ENCODE measurements around the gene FOXA2. TPM values are rescaled to one million over a fixed set of nuclear protein-coding genes. Genes with fewer than 3 reads are reported as not detected.

Gene FOXA2
- total and polyA plus RNA-seq, 3 experiments from 2014 or later, result not detected

DNA sequence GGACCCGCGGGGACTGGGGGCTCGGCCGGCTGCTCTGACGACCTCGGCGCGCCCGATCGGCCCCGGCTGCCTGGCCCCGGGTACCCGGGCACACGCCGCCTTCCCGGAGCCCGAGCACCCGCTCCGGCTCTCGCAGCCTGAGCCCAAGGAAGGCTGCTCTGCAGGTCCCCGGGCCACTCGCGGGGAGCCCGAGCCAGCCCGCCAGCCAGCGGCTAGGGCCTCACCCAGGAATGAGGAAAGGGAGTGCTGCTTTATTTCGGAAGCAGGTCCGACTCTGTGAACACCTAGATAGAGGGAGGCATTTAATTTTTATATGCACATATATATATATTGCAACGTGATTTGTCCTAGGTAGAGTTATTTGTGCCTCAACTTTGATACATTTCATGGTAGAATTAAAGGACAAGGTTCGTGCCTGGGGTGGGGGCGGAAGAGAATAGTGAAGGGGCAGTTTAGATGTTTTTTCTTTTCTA is 15.5 kb downstream of the FOXA2 start:
- peaks cover 0 to 17% (median 15%) of the 10 kb centered on the region in 5 donors for H3K9me3 Mint-ChIP-seq
- no peaks in the 10 kb centered on the region for H3K4me1 ChIP-seq (ENCODE audit: insufficient read depth, low read length)
- H3K4me3 Mint-ChIP-seq, result no peak overlapping the region
- no peaks in the 10 kb centered on the region for H3K27me3 ChIP-seq (ENCODE audit: insufficient read depth, low read length, poor library complexity, severe bottlenecking)
- H3K27me3 Mint-ChIP-seq, result peaks cover 41 to 69% of the 10 kb centered on the region in 2 donors
- DNase-seq, result no peak
- no peaks in the 10 kb centered on the region for H3K36me3 ChIP-seq (ENCODE audit: insufficient read depth, low read length)
- no peaks in the 10 kb centered on the region for H3K9me3 ChIP-seq (ENCODE audit: low read length)
- H3K27ac ChIP-seq (ENCODE audit: low read depth, low read length), result no peak overlapping the region
- peaks cover 0 to 3% (median 0%) of the 10 kb centered on the region in 3 donors for H3K36me3 Mint-ChIP-seq
- ChIA-PET CTCF (no interaction called here), POLR2A (no interaction called here)
- no peak overlapping the region for H3K27ac Mint-ChIP-seq
- H3K4me1 Mint-ChIP-seq, result no peaks in the 10 kb centered on the region
- no peak overlapping the region for H3K4me3 ChIP-seq (ENCODE audit: low read length)

DNA sequence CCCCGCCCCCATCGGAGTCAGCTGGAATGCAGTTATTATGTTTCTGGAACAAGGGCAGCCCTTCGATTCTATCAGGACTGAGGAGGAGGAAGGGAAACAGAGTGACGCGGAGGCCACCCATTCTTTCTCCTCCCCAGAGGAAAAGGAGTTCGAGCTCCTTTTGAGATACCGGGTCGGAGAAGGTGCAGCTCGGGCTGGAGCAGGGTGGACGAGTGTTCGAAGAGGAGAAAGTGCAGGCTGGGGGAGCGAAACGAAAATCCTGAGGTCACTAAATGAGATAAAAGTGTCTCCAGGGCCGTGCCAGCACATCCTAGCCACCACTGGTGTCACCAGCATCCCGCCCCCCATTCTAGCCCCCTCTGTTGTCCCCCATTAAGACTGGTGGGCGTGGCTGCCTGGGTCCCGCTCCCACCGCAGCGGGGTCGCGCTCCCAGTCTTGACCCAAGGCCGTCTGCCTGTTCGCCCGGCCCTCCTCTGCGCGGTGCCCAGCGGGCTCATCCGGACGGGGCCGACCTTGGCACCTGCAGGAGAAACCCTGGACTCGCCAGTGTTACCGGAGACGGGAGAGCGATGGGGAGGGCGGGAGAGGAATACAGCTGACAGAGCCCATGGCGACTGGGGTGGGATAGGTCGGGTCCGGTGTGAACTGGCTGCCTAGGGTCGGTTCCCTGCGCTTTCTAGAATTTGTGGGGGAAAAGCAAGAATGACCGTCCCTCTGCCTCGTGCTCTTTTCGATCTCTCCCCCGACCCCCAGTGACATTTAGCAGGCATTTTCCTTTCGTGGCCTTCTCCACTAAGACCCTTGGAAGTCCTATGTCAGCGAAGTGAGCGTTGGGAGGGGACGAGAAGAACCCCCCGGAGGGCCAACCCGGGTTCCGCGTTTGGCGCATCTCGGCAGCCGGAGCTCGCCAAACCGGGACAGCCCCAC is 16.2 kb downstream of the FOXA2 start:
- Histone ChIP-seq H3K4me1 (ENCODE audit: insufficient read depth, low read length) (no peaks in the 10 kb centered on the region), H3K4me3 (ENCODE audit: low read length) (no peak overlapping the region), H3K27ac (ENCODE audit: low read depth, low read length) (no peak overlapping the region), H3K36me3 (ENCODE audit: insufficient read depth, low read length) (no peaks in the 10 kb centered on the region), H3K9me3 (ENCODE audit: low read length) (no peaks in the 10 kb centered on the region), H3K27me3 (ENCODE audit: insufficient read depth, low read length, poor library complexity, severe bottlenecking) (no peaks in the 10 kb centered on the region)
- CTCF ChIA-PET, result no interaction called here
- Mint-ChIP-seq H3K27me3 (peaks cover 46 to 68% of the 10 kb centered on the region in 2 donors), H3K9me3 (peaks cover 0 to 18% (median 15%) of the 10 kb centered on the region in 5 donors), H3K4me3 (no peak overlapping the region), H3K4me1 (no peaks in the 10 kb centered on the region), H3K36me3 (peaks cover 0 to 3% (median 0%) of the 10 kb centered on the region in 3 donors), H3K27ac (no peak overlapping the region)
- DNase-seq, result no peak
- POLR2A ChIA-PET, result no interaction called here

- ChIA-PET CTCF (no interaction called here), POLR2A (no interaction called here)
- Histone ChIP-seq H3K27ac (ENCODE audit: low read depth, low read length) (no peak overlapping the region), H3K4me1 (ENCODE audit: insufficient read depth, low read length) (no peaks in the 10 kb centered on the region), H3K36me3 (ENCODE audit: insufficient read depth, low read length) (no peaks in the 10 kb centered on the region), H3K27me3 (ENCODE audit: insufficient read depth, low read length, poor library complexity, severe bottlenecking) (no peaks in the 10 kb centered on the region), H3K9me3 (ENCODE audit: low read length) (no peaks in the 10 kb centered on the region), H3K4me3 (ENCODE audit: low read length) (no peak overlapping the region)
- Mint-ChIP-seq H3K4me1 (no peaks in the 10 kb centered on the region), H3K27me3 (peaks cover 39 to 63% of the 10 kb centered on the region in 2 donors), H3K4me3 (no peak overlapping the region), H3K9me3 (peaks cover 0 to 18% (median 15%) of the 10 kb centered on the region in 5 donors), H3K36me3 (peaks cover 0 to 3% (median 0%) of the 10 kb centered on the region in 3 donors), H3K27ac (no peak overlapping the region)
- no peak for DNase-seq
These were observed 17.3 kb downstream of the FOXA2 start for GRCh38 chr20:22566876-22567658.

DNA sequence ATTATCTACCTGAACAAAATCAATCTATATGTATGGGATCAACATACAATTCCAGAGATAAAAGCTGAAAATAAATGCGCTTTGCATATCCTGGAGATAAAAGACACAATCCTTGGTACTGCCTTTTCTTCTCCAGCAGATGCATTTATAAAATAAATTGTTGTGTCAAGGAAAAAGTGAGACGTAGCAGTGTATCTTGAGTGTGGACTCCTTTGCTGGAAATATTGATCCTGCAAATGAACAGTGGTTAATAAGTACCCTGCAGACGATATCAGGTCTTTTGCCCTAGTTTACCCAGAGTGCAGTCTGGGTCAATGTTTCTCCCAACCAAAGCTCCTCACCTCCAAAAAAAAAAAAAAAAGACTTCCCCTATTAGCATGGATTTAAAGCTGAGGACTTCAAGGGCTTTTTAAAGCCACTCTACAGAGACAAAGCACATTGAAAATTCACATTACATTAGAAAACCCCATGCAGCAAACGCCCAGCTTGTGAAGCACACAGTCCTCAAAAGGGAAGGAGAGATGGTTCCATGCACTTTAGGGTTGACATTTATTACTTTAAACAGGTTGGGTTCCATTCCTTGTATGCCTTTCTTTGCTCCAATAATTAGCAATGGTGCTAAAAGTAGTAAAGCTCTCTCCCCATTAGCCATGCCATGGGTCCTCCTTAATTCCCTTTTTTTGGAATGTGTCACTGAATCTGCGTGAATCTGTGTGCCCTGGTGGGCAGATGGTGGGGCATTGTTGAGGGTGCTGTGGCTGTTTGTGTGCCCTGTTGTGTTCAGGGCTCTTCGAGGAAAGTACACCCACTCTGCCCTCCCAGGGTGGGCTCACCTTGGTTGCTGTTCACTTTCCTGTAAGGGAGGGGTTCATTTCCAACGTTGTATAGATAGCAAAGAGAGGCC is 21.1 kb downstream of the FOXA2 start:
- no peaks in the 10 kb centered on the region for H3K27me3 ChIP-seq (ENCODE audit: insufficient read depth, low read length, poor library complexity, severe bottlenecking)
- ChIA-PET POLR2A (no interaction called here), CTCF (no interaction called here)
- H3K27ac Mint-ChIP-seq, result no peak overlapping the region
- H3K36me3 Mint-ChIP-seq, result peaks cover 0 to 2% (median 0%) of the 10 kb centered on the region in 3 donors
- DNase-seq, result no peak
- no peaks in the 10 kb centered on the region for H3K9me3 ChIP-seq (ENCODE audit: low read length)
- H3K9me3 Mint-ChIP-seq, result peaks cover 0 to 23% (median 13%) of the 10 kb centered on the region in 5 donors
- no peaks in the 10 kb centered on the region for H3K4me1 ChIP-seq (ENCODE audit: insufficient read depth, low read length)
- H3K27ac ChIP-seq (ENCODE audit: low read depth, low read length), result no peak overlapping the region
- H3K4me3 ChIP-seq (ENCODE audit: low read length), result no peak overlapping the region
- no peaks in the 10 kb centered on the region for H3K36me3 ChIP-seq (ENCODE audit: insufficient read depth, low read length)
- no peak overlapping the region for H3K4me3 Mint-ChIP-seq
- peaks cover 29 to 57% of the 10 kb centered on the region in 2 donors for H3K27me3 Mint-ChIP-seq
- no peaks in the 10 kb centered on the region for H3K4me1 Mint-ChIP-seq

- Histone ChIP-seq H3K27me3 (ENCODE audit: insufficient read depth, low read length, poor library complexity, severe bottlenecking) (no peaks in the 10 kb centered on the region), H3K9me3 (ENCODE audit: low read length) (no peaks in the 10 kb centered on the region), H3K4me3 (ENCODE audit: low read length) (no peak overlapping the region), H3K4me1 (ENCODE audit: insufficient read depth, low read length) (no peaks in the 10 kb centered on the region), H3K27ac (ENCODE audit: low read depth, low read length) (no peak overlapping the region), H3K36me3 (ENCODE audit: insufficient read depth, low read length) (no peaks in the 10 kb centered on the region)
- ChIA-PET CTCF (no interaction called here), POLR2A (no interaction called here)
- no peaks in the 10 kb centered on the region for H3K4me1 Mint-ChIP-seq
- H3K9me3 Mint-ChIP-seq, result peaks cover 0 to 27% (median 10%) of the 10 kb centered on the region in 5 donors
- peaks cover 24 to 53% of the 10 kb centered on the region in 2 donors for H3K27me3 Mint-ChIP-seq
- H3K4me3 Mint-ChIP-seq, result no peak overlapping the region
- no peak overlapping the region for H3K27ac Mint-ChIP-seq
- H3K36me3 Mint-ChIP-seq, result peaks cover 0 to 2% (median 0%) of the 10 kb centered on the region in 3 donors
- DNase-seq, result no peak
These were observed 21.8 kb downstream of the FOXA2 start for GRCh38 chr20:22562620-22563019.

GRCh38 chr20:22561965-22562577 is 22.3 kb downstream of the FOXA2 start:
- no peak for DNase-seq
- peak overlapping the region in 1 of 8 donors; percentile 33 for H3K27ac Mint-ChIP-seq
- no peaks in the 10 kb centered on the region for H3K36me3 ChIP-seq (ENCODE audit: insufficient read depth, low read length)
- ChIA-PET CTCF (no interaction called here), POLR2A (no interaction called here)
- no peaks in the 10 kb centered on the region for H3K27me3 ChIP-seq (ENCODE audit: insufficient read depth, low read length, poor library complexity, severe bottlenecking)
- H3K4me3 Mint-ChIP-seq, result no peak overlapping the region
- H3K27me3 Mint-ChIP-seq, result peaks cover 18 to 48% of the 10 kb centered on the region in 2 donors
- H3K9me3 Mint-ChIP-seq, result peaks cover 0 to 23% (median 4%) of the 10 kb centered on the region in 5 donors
- H3K4me1 ChIP-seq (ENCODE audit: insufficient read depth, low read length), result no peaks in the 10 kb centered on the region
- no peaks in the 10 kb centered on the region for H3K9me3 ChIP-seq (ENCODE audit: low read length)
- H3K27ac ChIP-seq (ENCODE audit: low read depth, low read length), result no peak overlapping the region
- H3K36me3 Mint-ChIP-seq, result no peaks in the 10 kb centered on the region
- H3K4me3 ChIP-seq (ENCODE audit: low read length), result no peak overlapping the region
- no peaks in the 10 kb centered on the region for H3K4me1 Mint-ChIP-seq

GRCh38 chr20:22560817-22561216 is 23.6 kb downstream of the FOXA2 start:
- Histone ChIP-seq H3K4me1 (ENCODE audit: insufficient read depth, low read length) (no peaks in the 10 kb centered on the region), H3K27ac (ENCODE audit: low read depth, low read length) (no peak overlapping the region), H3K4me3 (ENCODE audit: low read length) (no peak overlapping the region), H3K9me3 (ENCODE audit: low read length) (no peaks in the 10 kb centered on the region), H3K36me3 (ENCODE audit: insufficient read depth, low read length) (no peaks in the 10 kb centered on the region), H3K27me3 (ENCODE audit: insufficient read depth, low read length, poor library complexity, severe bottlenecking) (no peaks in the 10 kb centered on the region)
- no peak overlapping the region for H3K4me3 Mint-ChIP-seq
- H3K4me1 Mint-ChIP-seq, result no peaks in the 10 kb centered on the region
- POLR2A ChIA-PET, result no interaction called here
- no peak overlapping the region for H3K27ac Mint-ChIP-seq
- H3K36me3 Mint-ChIP-seq, result no peaks in the 10 kb centered on the region
- peaks cover 0 to 26% (median 4%) of the 10 kb centered on the region in 5 donors for H3K9me3 Mint-ChIP-seq
- peaks cover 12 to 42% of the 10 kb centered on the region in 2 donors for H3K27me3 Mint-ChIP-seq
- DNase-seq, result no peak
- CTCF ChIA-PET, result no interaction called here

All from CD8-positive, alpha-beta memory T cell (primary cell).